Astrocyte (in vitro differentiated cells and primary cell): ENCODE results near the gene ZNG1A. TPM values are rescaled to one million over a fixed set of nuclear protein-coding genes. Genes with fewer than 3 reads are reported as not detected.
A peak's percentile ranks its signal among the peaks of the same experiment; 100 is the strongest.
"Not testable (repeated sequence)": the region's sequence is repeated elsewhere in the genome, so short reads cannot be mapped to it uniquely, and the experiment has no call there.

ENCODE experiments used
- DNase-seq: peaks from one replicate; pipeline ENCODE4 v3.0.0-alpha.2; 2010; ENCODE audit warnings: low read depth
- FAIRE-seq: peaks from 2 replicates; lab custom pipeline; 2011; peaks lifted over from hg19 to GRCh38; lab: Jason Lieb, UNC
- H2AFZ ChIP-seq: 2 replicates; pipeline ENCODE4 v1.6.0; 2012; ENCODE audit warnings: low read depth, low read length, inconsistent platforms
- H3K27ac ChIP-seq: 2 replicates; pipeline ENCODE4 v1.5.1; 2011; ENCODE audit warnings: low read depth, low read length, inconsistent platforms
- H3K27me3 ChIP-seq: 2 replicates; pipeline ENCODE4 v1.6.0; 2011; ENCODE audit warnings: low read length, inconsistent platforms; ENCODE audit not compliant: insufficient read depth
- H3K36me3 ChIP-seq: 2 replicates; pipeline ENCODE4 v1.5.1; 2011; ENCODE audit warnings: low read length, inconsistent platforms; ENCODE audit not compliant: insufficient read depth
- H3K4me1 ChIP-seq: 2 replicates; pipeline ENCODE4 v1.5.1; 2011; ENCODE audit warnings: low read length, inconsistent platforms; ENCODE audit not compliant: insufficient read depth
- H3K4me2 ChIP-seq: 2 replicates; pipeline ENCODE4 v1.6.0; 2012; ENCODE audit warnings: low read length, inconsistent platforms
- H3K4me3 ChIP-seq: 2 replicates; pipeline ENCODE4 v1.5.1; 2011; ENCODE audit warnings: low read depth, mild to moderate bottlenecking, low read length, inconsistent platforms; ENCODE audit not compliant: insufficient read depth
- H3K79me2 ChIP-seq: 2 replicates; pipeline ENCODE4 v1.6.0; 2012; ENCODE audit warnings: mild to moderate bottlenecking, low read length, inconsistent platforms; ENCODE audit not compliant: insufficient read depth
- H3K9ac ChIP-seq: 2 replicates; pipeline ENCODE4 v1.6.0; 2012; ENCODE audit warnings: mild to moderate bottlenecking, low read length, inconsistent platforms
- H3K9me3 ChIP-seq: 2 replicates; pipeline ENCODE4 v1.5.1; 2012; ENCODE audit warnings: low read depth, mild to moderate bottlenecking, low read length, inconsistent platforms; ENCODE audit not compliant: insufficient read depth
- H4K20me1 ChIP-seq: 2 replicates; pipeline ENCODE4 v1.6.0; 2012; ENCODE audit warnings: low read length, inconsistent platforms; ENCODE audit not compliant: insufficient read depth
- H3K27ac Mint-ChIP-seq: one replicate; pipeline ENCODE4 v1.8.0; 2021; ENCODE audit warnings: mild to moderate bottlenecking, mixed read lengths; ENCODE audit not compliant: unreplicated experiment
- H3K27me3 Mint-ChIP-seq: one replicate; pipeline ENCODE4 v1.8.0; 2021; ENCODE audit warnings: low read depth, mixed read lengths; ENCODE audit not compliant: unreplicated experiment
- H3K36me3 Mint-ChIP-seq: one replicate; pipeline ENCODE4 v1.8.0; 2021; ENCODE audit warnings: low read depth, mixed read lengths; ENCODE audit not compliant: unreplicated experiment
- H3K4me1 Mint-ChIP-seq: one replicate; pipeline ENCODE4 v1.8.0; 2021; ENCODE audit warnings: low read depth, mixed read lengths; ENCODE audit not compliant: unreplicated experiment
- H3K4me3 Mint-ChIP-seq: one replicate; pipeline ENCODE4 v1.8.0; 2021; ENCODE audit warnings: mild to moderate bottlenecking, moderate library complexity, mixed read lengths; ENCODE audit not compliant: unreplicated experiment
- H3K9me3 Mint-ChIP-seq: one replicate; pipeline ENCODE4 v1.8.0; 2021; ENCODE audit warnings: mild to moderate bottlenecking, mixed read lengths; ENCODE audit not compliant: unreplicated experiment
- total RNA-seq: library from RNA; stranded (reverse); gene quantifications from 2 replicates; pipeline ENCODE4 v1.2.1, GENCODE V29; 2021

ZNG1A gene
- total RNA-seq, 1 donor from 2014 or later: 49.4 TPM

GRCh38 chr9:73076-73899 is 105.6 kb downstream of the ZNG1A start:
- H3K9ac ChIP-seq, H3K4me3 ChIP-seq, H3K79me2 ChIP-seq, H3K27ac ChIP-seq, FAIRE-seq, H3K9me3 ChIP-seq, H3K36me3 ChIP-seq, H3K4me1 ChIP-seq, DNase-seq, H3K27me3 ChIP-seq, H3K4me1 Mint-ChIP-seq, H3K9me3 Mint-ChIP-seq, H4K20me1 ChIP-seq, H3K36me3 Mint-ChIP-seq, H3K27ac Mint-ChIP-seq: not testable (repeated sequence)
- Histone ChIP-seq H2AFZ (peak overlapping the region; percentile 41), H3K4me2 (peak overlapping the region; percentile 71)
- Mint-ChIP-seq H3K4me3 (peak overlapping the region; percentile 40), H3K27me3 (peaks cover 10% of the 10 kb centered on the region)

Other genes with a start within 250 kb of the ZNG1A start
- gene WASHC1, start 149.6 kb downstream of the ZNG1A start, total RNA-seq: 11.4 and 13.2 TPM in 2 replicates
- 0.31 and 0.45 TPM in 2 replicates for gene FOXD4, start 60.6 kb downstream of the ZNG1A start, total RNA-seq
- gene DOCK8, start 35.8 kb upstream of the ZNG1A start, total RNA-seq: 2.6 and 4.4 TPM in 2 replicates